Right ventricle myocardium superior (tissue), 1 donor: Measurements from ENCODE around the gene DEFB108B. TPM values are rescaled to one million over a fixed set of nuclear protein-coding genes. Genes with fewer than 3 reads are reported as not detected.
"Not testable (repeated sequence)": the region's sequence is repeated elsewhere in the genome, so short reads cannot be mapped to it uniquely, and the experiment has no call there.

Experiments used
- ATAC-seq: fragments of 200-7000 bp; cut with Tn5 transposase; one replicate; pipeline ENCODE4 v1.9.1; 2020; ENCODE audit warnings: mild to moderate bottlenecking; ENCODE audit not compliant: poor library complexity
- DNase-seq: peaks from one replicate; pipeline ENCODE4 v3.0.0-alpha.2; 2020
- intact Hi-C: fragments of 100-400 bp; cut with DNase I; formaldehyde crosslinking; loops from one replicate; pipeline ENCODE4 v1.11.2; 2022
- total RNA-seq: library from RNA; stranded (reverse); fragmentation: NEBNext Ultra II Directional; extraction: Animal tissue kit (Norgen Biotek cat#: 25700); gene quantifications from one replicate; pipeline ENCODE4 v1.2.1, GENCODE V29; 2021
- donor health status: DM: no; HTN: yes; CAD: no; lungs with severe emphysema.

DEFB108B gene
- total RNA-seq, 1 donor from 2014 or later: not detected

DNA sequence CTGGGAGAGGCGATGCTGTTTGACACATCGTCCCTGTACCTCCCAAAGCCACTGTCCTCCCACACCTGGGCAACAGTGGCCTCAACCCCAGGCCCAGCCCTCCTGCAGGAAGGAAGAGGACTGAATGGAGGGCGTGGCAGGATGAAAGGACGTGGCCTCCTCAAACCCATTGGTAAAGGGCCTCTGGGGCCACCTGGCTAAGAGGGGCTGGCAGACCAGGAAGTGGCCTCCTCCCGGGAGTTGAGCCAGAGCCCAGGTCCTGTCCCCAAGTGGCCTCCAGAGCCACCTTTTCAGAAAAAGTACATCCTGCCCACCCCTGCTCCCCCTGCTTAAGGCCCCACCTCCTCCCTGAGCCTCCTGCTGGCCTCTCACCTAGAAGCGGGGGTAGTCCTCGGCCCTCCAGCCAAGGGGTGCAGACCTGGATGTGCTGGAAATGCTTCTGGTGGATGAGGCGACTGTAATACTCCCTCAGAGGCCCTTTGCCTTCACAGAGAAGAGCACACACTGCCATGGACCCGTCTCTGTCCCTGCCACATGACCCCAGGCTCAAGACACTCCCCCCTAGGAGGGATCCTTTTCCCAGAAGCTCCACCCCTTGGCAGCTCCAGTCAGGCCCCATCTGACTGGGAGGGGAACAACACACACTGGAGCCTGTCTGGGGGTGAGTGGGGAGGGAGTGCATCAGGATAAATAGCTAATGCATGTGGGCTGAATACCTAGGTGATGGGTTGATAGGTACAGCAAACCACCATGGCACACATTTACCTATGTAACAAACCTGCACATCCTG is 28.6 kb upstream of the DEFB108B start:
- DNase-seq, intact Hi-C loops, ATAC-seq: not testable (repeated sequence)

DNA sequence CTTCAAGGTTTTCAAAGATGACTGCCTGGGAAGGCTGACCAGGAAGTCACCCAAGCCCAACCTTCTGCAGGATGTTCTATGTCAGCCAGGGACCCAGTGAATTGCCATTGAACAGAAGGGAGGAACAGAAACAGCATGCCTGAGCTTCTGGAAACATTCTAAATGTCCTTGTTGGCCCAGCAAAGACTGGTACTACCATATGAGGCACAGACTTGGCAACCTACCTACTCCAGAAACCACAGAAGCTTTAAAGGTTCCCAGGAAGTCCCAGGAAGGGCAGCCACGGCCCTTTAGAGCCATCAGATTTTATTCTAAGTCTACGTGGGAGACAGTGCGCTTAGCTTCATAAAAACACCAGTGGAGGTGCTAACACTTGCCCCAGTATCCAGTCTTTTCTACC is 20.5 kb upstream of the DEFB108B start:
- intact Hi-C loops: not testable (repeated sequence)

DNA sequence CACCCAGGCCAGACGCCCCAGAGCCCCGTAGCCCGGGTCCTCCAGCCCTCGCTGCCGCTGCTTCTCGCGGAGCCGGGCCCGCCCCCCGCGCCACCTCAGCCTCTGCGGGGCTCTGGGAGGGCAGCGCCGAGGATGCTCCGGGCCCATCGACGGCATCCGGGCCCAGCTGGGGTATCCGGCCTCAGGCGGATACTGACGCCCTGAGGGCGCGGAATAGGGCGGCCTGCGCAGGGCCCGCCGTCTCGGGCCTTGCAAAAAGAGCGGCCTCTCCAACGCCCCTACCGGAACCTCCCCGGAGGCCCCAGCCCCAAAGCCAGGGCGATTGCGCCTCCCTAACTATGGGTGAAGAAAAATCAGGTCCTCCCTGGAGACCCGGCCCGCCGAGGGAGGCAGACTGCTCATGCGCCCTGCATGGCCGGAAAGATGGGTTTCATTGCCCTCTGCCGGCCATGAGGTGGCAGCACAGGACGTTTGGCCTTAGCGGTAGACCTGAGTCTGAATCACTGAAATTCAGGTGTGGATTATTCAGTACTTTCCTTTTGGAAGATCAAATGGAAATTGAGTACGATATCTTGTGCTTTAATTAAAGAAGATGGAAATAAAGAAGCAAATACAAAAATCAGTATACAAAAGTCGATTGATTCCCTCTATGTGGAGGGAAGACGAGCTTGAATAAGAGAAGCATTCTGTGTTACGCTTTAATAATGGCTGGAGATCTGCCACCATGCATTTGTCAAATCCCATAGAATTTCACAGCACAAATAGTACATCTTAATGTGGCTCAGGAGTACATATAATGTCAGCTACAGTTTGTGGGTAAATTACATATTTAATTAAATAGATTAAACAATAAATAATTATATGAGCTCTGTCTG is 19.3 kb upstream of the DEFB108B start:
- intact Hi-C loops, ATAC-seq: not testable (repeated sequence)
- DNase-seq: peak; percentile 87

More for the DNA sequence above, 20.5 kb upstream of the DEFB108B start:
- not testable (repeated sequence) for DNase-seq, ATAC-seq

DNA sequence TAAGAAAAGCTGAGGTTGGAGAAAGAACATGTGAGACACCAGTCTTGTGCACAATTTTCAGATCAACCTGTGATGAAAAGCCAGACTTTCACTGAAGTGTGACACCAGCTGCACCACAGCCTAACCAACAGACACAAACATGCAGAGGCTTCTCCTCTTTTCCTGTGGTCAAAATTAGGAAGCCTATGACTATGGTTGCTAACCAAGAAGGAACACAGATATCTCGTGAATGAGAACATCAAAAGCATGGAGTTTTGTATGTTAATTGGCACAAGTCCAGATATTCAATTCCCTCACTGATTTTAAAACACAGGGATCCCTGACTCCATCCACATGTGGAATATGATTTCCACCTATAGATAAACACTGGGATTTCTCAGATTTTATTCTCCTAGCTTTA is 11.5 kb upstream of the DEFB108B start:
- DNase-seq, intact Hi-C loops, ATAC-seq: not testable (repeated sequence)

- DNase-seq, ATAC-seq, intact Hi-C loops: not testable (repeated sequence)
Measured at GRCh38 chr11:71829247-71829646, 3.8 kb upstream of the DEFB108B start.

- intact Hi-C loops, ATAC-seq, DNase-seq: not testable (repeated sequence)
Measured at GRCh38 chr11:71829686-71830085, 3.3 kb upstream of the DEFB108B start.

GRCh38 chr11:71842720-71843119 is 9.7 kb downstream of the DEFB108B start:
- ATAC-seq, intact Hi-C loops, DNase-seq: not testable (repeated sequence)

- ATAC-seq, DNase-seq, intact Hi-C loops: not testable (repeated sequence)
Measured at GRCh38 chr11:71843355-71843754, 10.4 kb downstream of the DEFB108B start.

DNA sequence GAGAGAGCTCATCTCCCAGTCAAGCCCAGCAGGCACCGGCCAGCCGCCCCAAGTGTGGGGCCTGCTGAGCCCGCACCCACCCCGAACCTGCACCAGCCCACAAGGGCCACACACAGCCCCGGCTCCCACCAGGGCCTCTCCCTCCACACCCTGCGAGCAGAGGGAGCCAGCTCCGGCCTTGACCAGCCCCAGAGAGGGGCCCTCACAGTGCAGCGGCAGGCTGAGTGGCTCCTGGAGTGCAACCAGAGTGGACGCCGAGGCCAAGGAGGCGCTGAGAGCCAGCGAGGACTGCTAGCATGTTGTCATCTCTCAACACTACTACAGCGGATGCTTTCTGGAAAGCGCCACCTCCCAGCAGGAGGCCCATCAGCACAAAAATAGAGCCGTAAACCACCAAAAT is 10.9 kb downstream of the DEFB108B start:
- DNase-seq: no peak
- intact Hi-C loops: no loop called here
- no peak for ATAC-seq

GRCh38 chr11:71853895-71854294 is 20.9 kb downstream of the DEFB108B start:
- intact Hi-C loops, DNase-seq, ATAC-seq: not testable (repeated sequence)

- intact Hi-C loops, ATAC-seq, DNase-seq: not testable (repeated sequence)
Measured at GRCh38 chr11:71855880-71856279, 22.9 kb downstream of the DEFB108B start.

DNA sequence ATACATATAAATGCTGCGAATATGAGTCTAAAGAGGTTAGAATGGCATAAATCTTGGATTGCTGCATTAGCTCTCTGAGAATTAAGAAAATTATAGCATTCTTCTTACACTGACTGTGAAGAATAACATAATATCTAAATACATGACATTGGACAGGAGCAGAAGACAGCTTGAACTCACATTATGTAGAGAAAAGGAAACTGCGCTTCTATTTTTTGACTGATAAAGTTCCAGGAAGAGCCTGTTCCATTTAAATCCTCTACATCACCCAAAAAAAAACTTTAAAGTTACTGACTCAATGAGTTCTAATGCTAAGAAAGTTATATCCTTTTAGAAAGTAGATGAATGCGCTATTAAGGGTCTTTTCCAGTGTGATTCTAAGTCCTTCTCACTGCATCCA is 27.8 kb downstream of the DEFB108B start:
- intact Hi-C loops, ATAC-seq, DNase-seq: not testable (repeated sequence)

GRCh38 chr11:71863978-71864627 is 31.1 kb downstream of the DEFB108B start:
- peak; percentile 29 for ATAC-seq
- DNase-seq, intact Hi-C loops: not testable (repeated sequence)

DNA sequence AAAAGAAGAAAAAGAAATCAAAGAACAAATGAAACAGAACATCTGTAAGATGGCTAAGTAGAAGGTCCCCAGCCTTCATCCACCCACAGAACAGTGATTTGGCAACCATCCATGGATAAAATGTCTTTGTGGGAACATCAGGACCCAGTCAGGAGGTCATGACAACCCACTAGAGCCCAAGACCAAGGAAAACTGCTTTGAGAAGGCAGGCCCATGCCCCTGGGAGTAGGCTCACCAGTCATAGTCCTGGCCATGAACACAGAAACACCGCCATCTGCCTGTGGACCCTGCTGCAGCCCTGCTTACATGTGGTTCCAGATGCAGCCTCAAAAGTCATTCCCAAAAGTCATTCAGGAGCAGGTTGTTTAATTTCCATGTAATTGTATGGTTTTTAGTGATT is 34.2 kb downstream of the DEFB108B start:
- peak; percentile 25 for ATAC-seq
- intact Hi-C loops, DNase-seq: not testable (repeated sequence)

GRCh38 chr11:71869931-71870330 is 36.9 kb downstream of the DEFB108B start:
- DNase-seq, ATAC-seq, intact Hi-C loops: not testable (repeated sequence)

GRCh38 chr11:71870661-71871060 is 37.7 kb downstream of the DEFB108B start:
- DNase-seq, ATAC-seq, intact Hi-C loops: not testable (repeated sequence)

- intact Hi-C loops: not testable (repeated sequence)
Measured at GRCh38 chr11:71876262-71876661, 43.3 kb downstream of the DEFB108B start.

GRCh38 chr11:71878059-71878458 is 45.1 kb downstream of the DEFB108B start, which contains the start of gene DEFB131B:
DEFB131B (plus strand) TSS chr11:71878453; CDS start chr11:71878453, 0 bp downstream.
- intact Hi-C loops, DNase-seq, ATAC-seq: not testable (repeated sequence)

More at GRCh38 chr11:71876262-71876661, 43.3 kb downstream of the DEFB108B start:
- not testable (repeated sequence) for ATAC-seq, DNase-seq
